ENCODE measurements around the gene TLR4.

Gene TLR4

GRCh38 chr9:117715411-117715989 is 11.3 kb downstream of the TLR4 start:
- H3K4me2 ChIP-seq (ENCODE audit: low read length), result no peak overlapping the region
- no peaks in the 10 kb centered on the region for H3K27me3 ChIP-seq (ENCODE audit: insufficient read depth, low read length, poor library complexity)
- no peak overlapping the region for H3K4ac ChIP-seq (ENCODE audit: low read depth, low read length)
- no peak overlapping the region for H3K18ac ChIP-seq (ENCODE audit: low read length)
- H4K8ac ChIP-seq (ENCODE audit: low read depth, low read length), result peak overlapping the region; percentile 28
- no peak overlapping the region for H4K5ac ChIP-seq (ENCODE audit: low read length)
- no peak overlapping the region for H3K56ac ChIP-seq (ENCODE audit: low read length)
- no peak overlapping the region for H2BK5ac ChIP-seq (ENCODE audit: low read length)
- no peak overlapping the region for H2BK120ac ChIP-seq (ENCODE audit: low read depth, low read length)
- no peak overlapping the region for H3K9ac ChIP-seq (ENCODE audit: low read length)
- no CpG with 5 or more reads among the region's 5 CpGs for WGBS (ENCODE audit: extremely low coverage, insufficient coverage, low lambda C conversion rate)
- no peak for DNase-seq
- no peaks in the 10 kb centered on the region for H3K36me3 ChIP-seq (ENCODE audit: control insufficient read depth, insufficient read depth, low read length)
- H2BK15ac ChIP-seq (replicated peaks; ENCODE audit: low read depth), result no peak overlapping the region
- H3K79me2 ChIP-seq (ENCODE audit: control insufficient read depth, insufficient read depth, low read length), result no peaks in the 10 kb centered on the region
- H3K4me3 ChIP-seq (ENCODE audit: low read length), result no peak overlapping the region
- H3K27ac ChIP-seq (ENCODE audit: low read depth, low read length), result no peak overlapping the region
- H2AK5ac ChIP-seq (ENCODE audit: low read length), result no peak overlapping the region
- H3K79me1 ChIP-seq (ENCODE audit: low read length), result no peaks in the 10 kb centered on the region
- H3K4me1 ChIP-seq (ENCODE audit: control insufficient read depth, low read depth, low read length), result no peaks in the 10 kb centered on the region
- no peak overlapping the region for H3K23ac ChIP-seq (ENCODE audit: low read length)

DNA sequence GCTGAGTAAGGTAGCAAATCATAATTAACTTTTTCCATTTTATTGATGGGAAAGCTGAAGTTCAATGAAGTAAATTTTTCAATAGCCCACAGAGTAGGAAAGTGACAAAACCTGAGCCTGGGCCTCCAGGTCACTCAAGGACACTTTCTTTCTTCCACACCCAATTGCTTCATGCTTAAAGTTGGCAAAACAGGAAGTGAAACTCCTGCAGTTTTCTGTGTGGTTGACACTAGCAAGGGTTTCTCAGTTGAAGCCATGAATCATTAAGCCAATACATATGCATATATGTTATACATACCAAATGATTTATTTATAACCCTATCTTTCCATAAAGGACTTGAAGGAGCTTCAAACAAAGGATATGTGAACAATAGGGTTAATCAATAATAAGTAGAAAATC is 13.9 kb downstream of the TLR4 start:
- Histone ChIP-seq H4K8ac (ENCODE audit: low read depth, low read length) (no peak overlapping the region), H3K23ac (ENCODE audit: low read length) (no peak overlapping the region), H3K4me2 (ENCODE audit: low read length) (no peak overlapping the region), H3K36me3 (ENCODE audit: control insufficient read depth, insufficient read depth, low read length) (no peaks in the 10 kb centered on the region), H3K4ac (ENCODE audit: low read depth, low read length) (no peak overlapping the region), H3K79me1 (ENCODE audit: low read length) (no peaks in the 10 kb centered on the region), H2BK15ac (replicated peaks; ENCODE audit: low read depth) (no peak overlapping the region), H3K4me3 (ENCODE audit: low read length) (no peak overlapping the region), H3K27me3 (ENCODE audit: insufficient read depth, low read length, poor library complexity) (no peaks in the 10 kb centered on the region), H2BK120ac (ENCODE audit: low read depth, low read length) (no peak overlapping the region), H4K5ac (ENCODE audit: low read length) (no peak overlapping the region), H2AK5ac (ENCODE audit: low read length) (no peak overlapping the region), H3K9ac (ENCODE audit: low read length) (no peak overlapping the region), H3K79me2 (ENCODE audit: control insufficient read depth, insufficient read depth, low read length) (no peaks in the 10 kb centered on the region), H3K4me1 (ENCODE audit: control insufficient read depth, low read depth, low read length) (peaks cover 3% of the 10 kb centered on the region), H3K18ac (ENCODE audit: low read length) (no peak overlapping the region), H3K56ac (ENCODE audit: low read length) (no peak overlapping the region), H2BK5ac (ENCODE audit: low read length) (no peak overlapping the region), H3K27ac (ENCODE audit: low read depth, low read length) (no peak overlapping the region)
- no peak for DNase-seq

DNA sequence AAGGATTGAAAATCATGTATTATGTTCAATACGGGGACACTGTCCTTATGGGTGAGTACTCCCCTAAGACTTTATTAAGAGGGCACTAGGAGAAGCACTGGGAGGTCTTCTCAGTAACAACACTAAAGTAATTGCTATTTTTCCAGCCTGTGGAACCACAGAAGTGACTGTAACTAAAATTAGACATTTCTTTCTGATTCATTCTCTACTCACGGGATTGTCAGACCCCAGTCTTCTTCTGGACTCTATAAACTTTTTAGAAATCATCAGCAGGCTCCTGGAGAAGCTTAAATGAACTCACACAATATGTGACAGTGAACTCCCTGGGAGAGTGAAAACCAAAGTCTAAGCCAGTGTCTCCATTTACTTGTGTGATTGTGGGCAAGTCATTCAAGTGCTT is 14.5 kb downstream of the TLR4 start:
- Histone ChIP-seq H3K79me2 (ENCODE audit: control insufficient read depth, insufficient read depth, low read length) (no peaks in the 10 kb centered on the region), H3K36me3 (ENCODE audit: control insufficient read depth, insufficient read depth, low read length) (no peaks in the 10 kb centered on the region), H3K56ac (ENCODE audit: low read length) (no peak overlapping the region), H3K4me2 (ENCODE audit: low read length) (no peak overlapping the region), H3K18ac (ENCODE audit: low read length) (no peak overlapping the region), H4K5ac (ENCODE audit: low read length) (no peak overlapping the region), H4K8ac (ENCODE audit: low read depth, low read length) (no peak overlapping the region), H3K27me3 (ENCODE audit: insufficient read depth, low read length, poor library complexity) (no peaks in the 10 kb centered on the region), H3K27ac (ENCODE audit: low read depth, low read length) (no peak overlapping the region), H3K4me3 (ENCODE audit: low read length) (no peak overlapping the region), H2AK5ac (ENCODE audit: low read length) (no peak overlapping the region), H3K9ac (ENCODE audit: low read length) (no peak overlapping the region), H3K79me1 (ENCODE audit: low read length) (no peaks in the 10 kb centered on the region), H3K4ac (ENCODE audit: low read depth, low read length) (no peak overlapping the region), H2BK120ac (ENCODE audit: low read depth, low read length) (no peak overlapping the region), H3K23ac (ENCODE audit: low read length) (no peak overlapping the region), H2BK15ac (replicated peaks; ENCODE audit: low read depth) (no peak overlapping the region), H3K4me1 (ENCODE audit: control insufficient read depth, low read depth, low read length) (peaks cover 3% of the 10 kb centered on the region), H2BK5ac (ENCODE audit: low read length) (no peak overlapping the region)
- no peak for DNase-seq
- WGBS (ENCODE audit: extremely low coverage, insufficient coverage, low lambda C conversion rate), result no CpG with 5 or more reads among the region's 2 CpGs

- no peak overlapping the region for H3K18ac ChIP-seq (ENCODE audit: low read length)
- no peak overlapping the region for H4K8ac ChIP-seq (ENCODE audit: low read depth, low read length)
- peaks cover 3% of the 10 kb centered on the region for H3K4me1 ChIP-seq (ENCODE audit: control insufficient read depth, low read depth, low read length)
- no peaks in the 10 kb centered on the region for H3K27me3 ChIP-seq (ENCODE audit: insufficient read depth, low read length, poor library complexity)
- H3K79me2 ChIP-seq (ENCODE audit: control insufficient read depth, insufficient read depth, low read length), result no peaks in the 10 kb centered on the region
- H3K27ac ChIP-seq (ENCODE audit: low read depth, low read length), result no peak overlapping the region
- H3K9ac ChIP-seq (ENCODE audit: low read length), result no peak overlapping the region
- no peak overlapping the region for H4K5ac ChIP-seq (ENCODE audit: low read length)
- H3K4me3 ChIP-seq (ENCODE audit: low read length), result no peak overlapping the region
- no peak overlapping the region for H2BK120ac ChIP-seq (ENCODE audit: low read depth, low read length)
- H2BK15ac ChIP-seq (replicated peaks; ENCODE audit: low read depth), result no peak overlapping the region
- no peak overlapping the region for H3K4ac ChIP-seq (ENCODE audit: low read depth, low read length)
- H3K4me2 ChIP-seq (ENCODE audit: low read length), result no peak overlapping the region
- WGBS (ENCODE audit: extremely low coverage, insufficient coverage, low lambda C conversion rate), result no CpG with 5 or more reads among the region's 7 CpGs
- no peak overlapping the region for H2AK5ac ChIP-seq (ENCODE audit: low read length)
- no peaks in the 10 kb centered on the region for H3K36me3 ChIP-seq (ENCODE audit: control insufficient read depth, insufficient read depth, low read length)
- H3K79me1 ChIP-seq (ENCODE audit: low read length), result no peaks in the 10 kb centered on the region
- H2BK5ac ChIP-seq (ENCODE audit: low read length), result no peak overlapping the region
- no peak overlapping the region for H3K56ac ChIP-seq (ENCODE audit: low read length)
- DNase-seq, result no peak
- no peak overlapping the region for H3K23ac ChIP-seq (ENCODE audit: low read length)
Measured at GRCh38 chr9:117719161-117719920, 15.1 kb downstream of the TLR4 start.

DNA sequence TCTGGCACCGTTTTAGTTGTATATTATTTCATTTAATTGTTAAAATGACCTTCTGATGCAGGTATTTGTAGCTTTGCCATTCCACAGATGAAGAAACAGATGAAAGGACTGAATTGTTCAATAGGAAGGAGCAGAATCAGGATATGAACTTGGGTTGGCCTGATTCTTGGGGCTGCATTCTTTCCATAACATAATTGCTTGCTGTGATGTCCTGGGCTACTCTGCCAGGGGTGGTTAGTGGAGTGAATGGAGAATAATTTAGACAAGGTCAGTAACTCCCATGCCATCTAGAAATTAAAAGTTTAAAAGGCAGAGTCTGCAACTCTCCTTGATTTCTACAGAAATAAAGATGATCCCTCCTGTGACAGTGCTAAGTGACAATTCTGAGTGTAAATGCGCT is 15.9 kb downstream of the TLR4 start:
- Histone ChIP-seq H3K79me1 (ENCODE audit: low read length) (no peaks in the 10 kb centered on the region), H3K36me3 (ENCODE audit: control insufficient read depth, insufficient read depth, low read length) (no peaks in the 10 kb centered on the region), H2BK5ac (ENCODE audit: low read length) (no peak overlapping the region), H3K18ac (ENCODE audit: low read length) (no peak overlapping the region), H3K4ac (ENCODE audit: low read depth, low read length) (no peak overlapping the region), H3K79me2 (ENCODE audit: control insufficient read depth, insufficient read depth, low read length) (no peaks in the 10 kb centered on the region), H3K4me1 (ENCODE audit: control insufficient read depth, low read depth, low read length) (peaks cover 3% of the 10 kb centered on the region), H2AK5ac (ENCODE audit: low read length) (no peak overlapping the region), H3K27ac (ENCODE audit: low read depth, low read length) (no peak overlapping the region), H2BK120ac (ENCODE audit: low read depth, low read length) (no peak overlapping the region), H4K8ac (ENCODE audit: low read depth, low read length) (no peak overlapping the region), H2BK15ac (replicated peaks; ENCODE audit: low read depth) (no peak overlapping the region), H3K27me3 (ENCODE audit: insufficient read depth, low read length, poor library complexity) (no peaks in the 10 kb centered on the region), H3K23ac (ENCODE audit: low read length) (no peak overlapping the region), H3K9ac (ENCODE audit: low read length) (no peak overlapping the region), H4K5ac (ENCODE audit: low read length) (no peak overlapping the region), H3K56ac (ENCODE audit: low read length) (no peak overlapping the region), H3K4me2 (ENCODE audit: low read length) (no peak overlapping the region), H3K4me3 (ENCODE audit: low read length) (no peak overlapping the region)
- no peak for DNase-seq
- no CpG with 5 or more reads among the region's 2 CpGs for WGBS (ENCODE audit: extremely low coverage, insufficient coverage, low lambda C conversion rate)

- no peak overlapping the region for H2BK5ac ChIP-seq (ENCODE audit: low read length)
- H3K79me2 ChIP-seq (ENCODE audit: control insufficient read depth, insufficient read depth, low read length), result no peaks in the 10 kb centered on the region
- no peak overlapping the region for H2AK5ac ChIP-seq (ENCODE audit: low read length)
- no peak overlapping the region for H4K8ac ChIP-seq (ENCODE audit: low read depth, low read length)
- H2BK120ac ChIP-seq (ENCODE audit: low read depth, low read length), result no peak overlapping the region
- H3K56ac ChIP-seq (ENCODE audit: low read length), result no peak overlapping the region
- DNase-seq, result no peak
- H4K5ac ChIP-seq (ENCODE audit: low read length), result no peak overlapping the region
- peaks cover 3% of the 10 kb centered on the region for H3K4me1 ChIP-seq (ENCODE audit: control insufficient read depth, low read depth, low read length)
- no peak overlapping the region for H2BK15ac ChIP-seq (replicated peaks; ENCODE audit: low read depth)
- no peaks in the 10 kb centered on the region for H3K27me3 ChIP-seq (ENCODE audit: insufficient read depth, low read length, poor library complexity)
- no peaks in the 10 kb centered on the region for H3K79me1 ChIP-seq (ENCODE audit: low read length)
- H3K4me3 ChIP-seq (ENCODE audit: low read length), result no peak overlapping the region
- WGBS (ENCODE audit: extremely low coverage, insufficient coverage, low lambda C conversion rate), result 100% methylated on average over 2 of the region's 5 CpGs
- H3K4ac ChIP-seq (ENCODE audit: low read depth, low read length), result no peak overlapping the region
- H3K36me3 ChIP-seq (ENCODE audit: control insufficient read depth, insufficient read depth, low read length), result no peaks in the 10 kb centered on the region
- H3K18ac ChIP-seq (ENCODE audit: low read length), result no peak overlapping the region
- H3K27ac ChIP-seq (ENCODE audit: low read depth, low read length), result no peak overlapping the region
- H3K9ac ChIP-seq (ENCODE audit: low read length), result no peak overlapping the region
- H3K23ac ChIP-seq (ENCODE audit: low read length), result no peak overlapping the region
- no peak overlapping the region for H3K4me2 ChIP-seq (ENCODE audit: low read length)
Measured at GRCh38 chr9:117720555-117720954, 16.4 kb downstream of the TLR4 start.

Data from mesendoderm (in vitro differentiated cells).